ENCODE results near the gene SMAD2.

SMAD2 gene

DNA sequence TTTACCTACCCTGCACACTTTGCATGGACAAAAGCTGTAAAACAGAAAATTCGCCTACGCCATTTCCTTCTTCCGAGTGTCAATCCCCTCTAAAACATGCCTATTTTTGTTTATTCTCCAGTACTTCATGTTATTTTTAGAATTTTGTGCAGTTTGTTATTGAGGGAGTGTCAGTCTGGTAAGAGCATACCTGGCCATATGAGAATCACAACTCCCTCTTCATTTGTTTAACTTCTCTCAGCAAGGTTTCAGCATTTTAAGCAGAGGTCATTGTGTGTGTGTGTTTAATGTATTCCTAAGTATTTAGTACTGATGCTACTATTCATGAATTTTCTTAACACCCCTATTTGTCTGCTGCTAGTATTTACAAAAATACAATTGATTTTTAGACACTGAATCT lies 49.4 kb downstream of the SMAD2 start:
- DNase-seq, result no peak
- Histone ChIP-seq H3K36me3 (replicated peaks; ENCODE audit: insufficient read depth, low read length) (peaks cover 4% of the 10 kb centered on the region; the same call in 1 of the 2 replicates), H3K4me1 (ENCODE audit: low read length) (no peaks in the 10 kb centered on the region), H3K9me2 (replicated peaks; ENCODE audit: insufficient read depth, low read length) (no peaks in the 10 kb centered on the region), H3K27me3 (replicated peaks; ENCODE audit: insufficient read depth, low read length) (no peaks in the 10 kb centered on the region), H3K4me3 (ENCODE audit: low read length) (no peak overlapping the region), H2AFZ (ENCODE audit: low read length) (no peak overlapping the region), H3F3A (ENCODE audit: insufficient read depth, low read length) (no peaks in the 10 kb centered on the region), H3K4me2 (ENCODE audit: low read depth, low read length) (no peak overlapping the region), H3K27ac (ENCODE audit: low read length) (no peak overlapping the region), H3K9me3 (replicated peaks; ENCODE audit: insufficient read depth, low read length) (no peaks in the 10 kb centered on the region), H4K20me1 (ENCODE audit: insufficient read depth, low read length) (no peaks in the 10 kb centered on the region), H3K9ac (ENCODE audit: low read length) (no peak overlapping the region), H3K79me2 (ENCODE audit: low read length) (peaks cover 33% of the 10 kb centered on the region)
- no peak for TF ChIP-seq EZH2phosphoT487 (IDR thresholded peaks at IDR 0.05; ENCODE audit: low read length)
- no peak for TF ChIP-seq EZH2 (optimal IDR thresholded peaks at IDR 0.05; ENCODE audit: low read depth, low read length)
- TF ChIP-seq, protein P1, sequence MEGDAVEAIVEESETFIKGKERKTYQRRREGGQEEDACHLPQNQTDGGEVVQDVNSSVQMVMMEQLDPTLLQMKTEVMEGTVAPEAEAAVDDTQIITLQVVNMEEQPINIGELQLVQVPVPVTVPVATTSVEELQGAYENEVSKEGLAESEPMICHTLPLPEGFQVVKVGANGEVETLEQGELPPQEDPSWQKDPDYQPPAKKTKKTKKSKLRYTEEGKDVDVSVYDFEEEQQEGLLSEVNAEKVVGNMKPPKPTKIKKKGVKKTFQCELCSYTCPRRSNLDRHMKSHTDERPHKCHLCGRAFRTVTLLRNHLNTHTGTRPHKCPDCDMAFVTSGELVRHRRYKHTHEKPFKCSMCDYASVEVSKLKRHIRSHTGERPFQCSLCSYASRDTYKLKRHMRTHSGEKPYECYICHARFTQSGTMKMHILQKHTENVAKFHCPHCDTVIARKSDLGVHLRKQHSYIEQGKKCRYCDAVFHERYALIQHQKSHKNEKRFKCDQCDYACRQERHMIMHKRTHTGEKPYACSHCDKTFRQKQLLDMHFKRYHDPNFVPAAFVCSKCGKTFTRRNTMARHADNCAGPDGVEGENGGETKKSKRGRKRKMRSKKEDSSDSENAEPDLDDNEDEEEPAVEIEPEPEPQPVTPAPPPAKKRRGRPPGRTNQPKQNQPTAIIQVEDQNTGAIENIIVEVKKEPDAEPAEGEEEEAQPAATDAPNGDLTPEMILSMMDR (IDR thresholded peaks at IDR 0.05; ENCODE audit: low read length), result no peak

DNA sequence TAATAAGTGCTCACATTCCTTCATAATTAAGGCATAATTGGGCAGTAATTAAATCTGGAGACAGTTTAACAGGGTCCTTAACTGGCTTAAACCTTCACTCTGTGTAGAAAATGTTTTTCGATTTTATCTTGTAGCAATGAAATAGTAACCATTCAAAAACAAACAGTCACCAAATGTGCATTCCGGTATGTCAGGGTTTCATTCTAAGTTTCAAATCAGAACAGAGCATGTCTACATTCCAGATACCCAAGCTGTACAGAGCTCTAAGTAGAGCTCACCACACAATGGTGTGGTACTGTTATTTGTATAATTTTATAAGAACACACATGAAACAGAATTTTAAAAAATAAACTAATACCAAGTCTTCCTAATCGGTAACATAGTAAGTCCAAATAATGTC lies 52.6 kb downstream of the SMAD2 start:
- Histone ChIP-seq H3K36me3 (replicated peaks; ENCODE audit: insufficient read depth, low read length) (peaks cover 4% of the 10 kb centered on the region; the same call in 1 of the 2 replicates), H4K20me1 (ENCODE audit: insufficient read depth, low read length) (no peaks in the 10 kb centered on the region), H3K79me2 (ENCODE audit: low read length) (peaks cover 40% of the 10 kb centered on the region), H3K27me3 (replicated peaks; ENCODE audit: insufficient read depth, low read length) (no peaks in the 10 kb centered on the region), H3K9me3 (replicated peaks; ENCODE audit: insufficient read depth, low read length) (no peaks in the 10 kb centered on the region), H3K4me1 (ENCODE audit: low read length) (no peaks in the 10 kb centered on the region), H2AFZ (ENCODE audit: low read length) (no peak overlapping the region), H3K9ac (ENCODE audit: low read length) (no peak overlapping the region), H3K9me2 (replicated peaks; ENCODE audit: insufficient read depth, low read length) (no peaks in the 10 kb centered on the region), H3F3A (ENCODE audit: insufficient read depth, low read length) (no peaks in the 10 kb centered on the region), H3K4me2 (ENCODE audit: low read depth, low read length) (no peak overlapping the region), H3K27ac (ENCODE audit: low read length) (no peak overlapping the region), H3K4me3 (ENCODE audit: low read length) (no peak overlapping the region)
- no peak for DNase-seq
- TF ChIP-seq, protein P1 (IDR thresholded peaks at IDR 0.05; ENCODE audit: low read length), result no peak
- TF ChIP-seq EZH2 (optimal IDR thresholded peaks at IDR 0.05; ENCODE audit: low read depth, low read length) (no peak), EZH2phosphoT487 (IDR thresholded peaks at IDR 0.05; ENCODE audit: low read length) (no peak)

DNA sequence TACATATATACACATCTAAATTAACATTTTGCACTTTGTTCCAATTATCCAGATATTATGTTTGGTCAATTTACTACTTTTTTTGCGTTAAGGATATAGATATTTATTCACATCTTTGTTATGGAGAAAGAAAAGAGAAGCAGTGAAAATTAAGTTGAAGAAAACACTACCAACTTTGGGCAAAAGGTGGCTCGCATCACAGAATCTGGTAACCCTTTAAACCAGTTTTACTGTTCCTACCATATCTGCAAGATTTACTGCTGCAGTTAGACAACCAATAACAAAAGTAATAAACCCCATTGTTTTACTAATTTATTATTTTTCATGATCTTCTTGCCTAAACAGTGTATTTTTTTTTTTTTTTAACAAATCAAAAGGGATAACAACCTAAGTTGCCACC lies 53.6 kb downstream of the SMAD2 start:
- no peak overlapping the region for H2AFZ ChIP-seq (ENCODE audit: low read length)
- H3K9me3 ChIP-seq (replicated peaks; ENCODE audit: insufficient read depth, low read length), result no peaks in the 10 kb centered on the region
- no peak for DNase-seq
- no peaks in the 10 kb centered on the region for H3K9me2 ChIP-seq (replicated peaks; ENCODE audit: insufficient read depth, low read length)
- H3K36me3 ChIP-seq (replicated peaks; ENCODE audit: insufficient read depth, low read length), result 0 out of 2 replicates have a peak, but pooled peaks cover 4% of the 10 kb centered on the region
- H3K27me3 ChIP-seq (replicated peaks; ENCODE audit: insufficient read depth, low read length), result no peaks in the 10 kb centered on the region
- H3K27ac ChIP-seq (ENCODE audit: low read length), result no peak overlapping the region
- TF ChIP-seq EZH2phosphoT487 (IDR thresholded peaks at IDR 0.05; ENCODE audit: low read length) (no peak), EZH2 (optimal IDR thresholded peaks at IDR 0.05; ENCODE audit: low read depth, low read length) (no peak)
- TF ChIP-seq, protein P1 (IDR thresholded peaks at IDR 0.05; ENCODE audit: low read length), result no peak
- H3K4me3 ChIP-seq (ENCODE audit: low read length), result no peak overlapping the region
- H3K9ac ChIP-seq (ENCODE audit: low read length), result no peak overlapping the region
- H3K79me2 ChIP-seq (ENCODE audit: low read length), result peaks cover 43% of the 10 kb centered on the region
- H4K20me1 ChIP-seq (ENCODE audit: insufficient read depth, low read length), result no peaks in the 10 kb centered on the region
- H3K4me1 ChIP-seq (ENCODE audit: low read length), result no peaks in the 10 kb centered on the region
- no peaks in the 10 kb centered on the region for H3F3A ChIP-seq (ENCODE audit: insufficient read depth, low read length)
- H3K4me2 ChIP-seq (ENCODE audit: low read depth, low read length), result no peak overlapping the region
